Stomach (tissue), 4 donors: Measurements from ENCODE around the gene CDC25C.

Experiments
- POLR2A ChIP-seq, 4 donors: fragments of 450-650 bp; IDR thresholded peaks; one replicate each; pipeline ENCODE4 v1.6.1; 2016; ENCODE audit warnings: antibody characterized with exemption in 4 of 4, control low read depth in 2 of 4, mild to moderate bottlenecking in 1 of 4, moderate library complexity in 1 of 4
- TF ChIP-seq, protein P1 (sequence below), 7 experiments: fragments of 450-650 bp in 4 of 7; fragments of 200-600 bp in 3 of 7; sonication (generic) in 3 of 7; IDR thresholded peaks; one replicate each; pipeline ENCODE4 v1.5.1; 2016 to 2019; ENCODE audit warnings: antibody characterized with exemption in 7 of 7, control low read depth in 2 of 7, mild to moderate bottlenecking in 1 of 7

- TF ChIP-seq, protein P1, sequence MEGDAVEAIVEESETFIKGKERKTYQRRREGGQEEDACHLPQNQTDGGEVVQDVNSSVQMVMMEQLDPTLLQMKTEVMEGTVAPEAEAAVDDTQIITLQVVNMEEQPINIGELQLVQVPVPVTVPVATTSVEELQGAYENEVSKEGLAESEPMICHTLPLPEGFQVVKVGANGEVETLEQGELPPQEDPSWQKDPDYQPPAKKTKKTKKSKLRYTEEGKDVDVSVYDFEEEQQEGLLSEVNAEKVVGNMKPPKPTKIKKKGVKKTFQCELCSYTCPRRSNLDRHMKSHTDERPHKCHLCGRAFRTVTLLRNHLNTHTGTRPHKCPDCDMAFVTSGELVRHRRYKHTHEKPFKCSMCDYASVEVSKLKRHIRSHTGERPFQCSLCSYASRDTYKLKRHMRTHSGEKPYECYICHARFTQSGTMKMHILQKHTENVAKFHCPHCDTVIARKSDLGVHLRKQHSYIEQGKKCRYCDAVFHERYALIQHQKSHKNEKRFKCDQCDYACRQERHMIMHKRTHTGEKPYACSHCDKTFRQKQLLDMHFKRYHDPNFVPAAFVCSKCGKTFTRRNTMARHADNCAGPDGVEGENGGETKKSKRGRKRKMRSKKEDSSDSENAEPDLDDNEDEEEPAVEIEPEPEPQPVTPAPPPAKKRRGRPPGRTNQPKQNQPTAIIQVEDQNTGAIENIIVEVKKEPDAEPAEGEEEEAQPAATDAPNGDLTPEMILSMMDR (IDR thresholded peaks at IDR 0.05) = no peak
- TF ChIP-seq POLR2A (IDR thresholded peaks at IDR 0.05) = no peak
Measured at GRCh38 chr5:138360941-138361452, 29.4 kb upstream of the CDC25C start.
